ENCODE measurements around the gene PPM1L.
"Not testable (repeated sequence)": the region's sequence is repeated elsewhere in the genome, so short reads cannot be mapped to it uniquely, and the experiment has no call there.

PPM1L gene

DNA sequence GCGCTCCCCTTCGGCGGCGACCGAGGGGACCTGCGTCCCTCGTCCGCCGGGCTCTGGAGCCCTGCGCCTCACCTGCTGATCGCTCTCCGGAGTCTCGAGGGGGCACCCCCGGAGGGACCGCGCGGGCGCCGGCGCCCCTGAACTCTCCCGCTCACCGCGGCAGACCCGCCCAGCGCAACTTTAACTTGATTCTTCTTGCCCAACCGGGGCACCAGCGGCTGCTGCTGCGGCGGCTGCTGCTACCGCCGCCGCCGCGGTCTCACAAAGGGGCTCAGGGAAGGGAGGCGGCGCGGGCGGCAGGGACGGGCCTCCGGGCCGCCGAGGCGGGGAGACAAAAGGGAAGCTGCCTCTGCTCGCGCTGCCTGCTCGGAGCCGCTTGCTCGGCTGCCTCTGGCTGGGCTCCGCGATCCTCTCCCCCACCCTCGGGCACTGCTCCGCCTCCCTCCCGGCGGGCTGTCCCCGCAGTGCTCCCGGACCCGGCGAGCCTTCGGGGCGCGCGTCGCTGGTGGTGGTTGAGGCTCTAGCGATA is at the start of gene PPM1L:
TSS of gene PPM1L (plus strand) at position 456 of the 529 bp plus-strand sequence.
- in situ Hi-C loops (cut with MboI; ENCODE audit: low sequenced_read_pairs), result no loop called here

DNA sequence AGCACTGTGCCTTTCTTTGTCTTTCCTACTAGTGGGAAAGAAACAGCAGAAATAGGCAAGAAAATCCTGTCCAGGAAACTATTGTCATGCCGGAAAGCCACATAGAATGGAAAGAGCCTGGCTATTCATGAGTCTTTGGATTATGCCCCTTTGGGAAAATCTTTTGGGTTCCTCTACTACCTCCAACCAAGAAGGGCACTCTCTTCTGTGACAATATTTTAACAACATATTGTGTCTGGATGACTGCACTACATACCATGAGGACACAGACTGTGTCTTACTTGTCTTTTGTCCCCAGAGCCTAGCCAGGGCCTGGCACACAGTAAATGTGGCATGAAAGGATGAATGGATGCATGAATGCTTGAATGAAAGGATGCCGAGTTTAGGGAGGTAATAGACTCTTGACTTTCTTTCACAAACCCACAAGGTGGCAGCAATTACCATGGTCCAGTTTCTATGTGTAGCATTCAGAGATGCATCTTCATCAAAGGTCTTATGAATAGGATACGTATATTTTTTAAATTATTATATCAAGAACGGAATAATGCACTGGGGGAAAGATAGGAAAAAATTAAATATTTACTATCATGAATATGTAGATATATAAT is 48.7 kb upstream of the PPM1L start:
- in situ Hi-C loops (cut with MboI; ENCODE audit: low sequenced_read_pairs), result no loop called here

DNA sequence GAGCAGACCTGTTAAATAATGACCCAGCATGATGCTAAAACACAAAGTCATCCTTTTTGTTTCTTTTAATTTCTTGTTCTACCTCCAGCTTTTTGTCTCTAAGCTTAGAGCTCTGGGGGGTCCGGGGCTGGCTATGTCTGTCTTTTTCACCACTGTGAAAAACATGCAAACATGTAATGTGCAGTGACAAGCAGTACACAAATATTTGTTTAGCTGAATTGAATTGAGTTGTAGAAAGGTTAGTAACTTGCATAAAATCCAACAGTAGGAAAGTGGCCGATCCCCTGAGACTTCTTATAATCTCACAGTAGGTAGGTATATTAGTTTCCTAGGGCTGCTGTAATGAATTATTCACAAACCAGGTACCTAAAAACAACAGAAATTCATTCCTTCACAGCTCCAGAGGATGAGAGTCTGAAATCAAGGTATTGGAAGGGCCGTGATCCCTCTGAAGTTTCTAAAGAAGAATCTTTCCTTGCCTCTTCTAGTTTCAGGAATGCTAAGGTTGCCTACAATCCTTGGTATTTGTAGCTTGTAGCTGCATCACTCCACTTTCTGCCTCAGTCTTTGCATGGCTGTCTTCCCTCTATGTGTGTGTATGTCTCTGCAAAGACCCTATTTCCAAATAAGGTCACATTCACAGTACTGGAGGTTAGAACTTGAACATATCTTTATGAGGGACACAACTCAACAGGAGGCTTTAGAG is 46.4 kb upstream of the PPM1L start:
- in situ Hi-C loops (cut with MboI; ENCODE audit: low sequenced_read_pairs), result no loop called here

DNA sequence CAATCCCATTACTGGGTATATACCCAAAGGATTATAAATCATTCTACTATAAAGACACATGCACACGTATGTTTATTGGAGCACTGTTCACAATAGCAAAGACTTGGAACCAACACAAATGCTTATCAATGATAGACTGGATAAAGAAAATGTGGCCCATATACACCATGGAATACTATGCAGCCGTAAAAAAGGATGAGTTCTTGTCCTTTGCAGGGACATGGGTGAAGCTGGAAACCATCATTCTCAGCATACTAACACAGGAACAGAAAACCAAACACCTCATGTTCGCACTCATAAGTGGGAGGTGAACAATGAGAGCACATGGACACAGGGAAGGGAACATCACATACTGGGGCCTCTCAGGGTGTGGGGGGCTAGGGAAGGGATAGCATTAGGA is 42.9 kb upstream of the PPM1L start:
- in situ Hi-C loops (cut with MboI; ENCODE audit: low sequenced_read_pairs), result not testable (repeated sequence)

DNA sequence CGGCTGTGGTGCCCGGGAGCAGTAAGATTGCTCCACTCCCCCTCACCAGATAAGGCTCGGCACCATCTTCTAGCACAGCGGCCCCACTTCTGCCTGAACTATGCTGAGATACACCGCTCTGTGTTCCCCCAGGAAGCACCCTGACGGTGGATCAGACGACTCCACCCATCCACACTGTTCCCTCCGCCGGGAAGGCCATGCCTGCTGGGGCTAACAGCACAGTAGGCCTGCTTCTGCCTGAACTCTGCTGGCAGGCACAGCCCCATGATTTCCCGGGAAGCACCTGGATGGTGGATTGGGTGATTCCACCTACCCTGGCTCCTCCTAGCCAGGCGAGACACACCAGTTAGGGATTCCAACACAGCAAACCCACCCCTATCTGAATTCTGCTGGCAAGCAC is 36.3 kb upstream of the PPM1L start:
- in situ Hi-C loops (cut with MboI; ENCODE audit: low sequenced_read_pairs), result no loop called here

DNA sequence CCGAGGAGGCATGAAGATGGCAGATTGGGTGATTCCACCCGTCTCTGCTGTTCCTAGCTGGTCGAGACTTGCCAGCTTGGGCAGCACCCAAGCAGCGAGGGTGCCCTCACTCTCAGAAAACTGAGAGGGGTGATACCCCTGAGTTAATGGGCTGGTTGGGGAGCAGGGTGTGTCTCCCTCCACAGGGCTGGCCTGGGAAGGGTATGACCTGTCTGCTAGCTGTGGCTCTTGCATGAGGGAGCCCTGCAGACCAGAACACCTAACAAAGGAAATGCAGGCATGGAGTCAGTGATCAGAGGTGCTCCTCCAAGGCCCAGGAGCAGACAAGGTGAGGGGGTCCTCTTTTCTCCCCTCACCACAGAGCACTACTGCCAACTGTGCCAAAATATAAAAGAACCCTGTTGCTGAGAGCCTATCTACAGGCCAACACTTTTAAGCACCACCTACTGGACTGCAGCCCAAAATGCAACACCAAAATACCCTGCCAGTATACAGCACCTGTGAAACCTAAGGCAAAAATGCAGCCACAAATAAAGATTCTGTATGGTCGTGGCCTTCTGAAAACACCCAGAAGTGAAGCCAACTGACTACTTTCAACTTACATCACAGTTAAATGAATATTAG is 35.8 kb upstream of the PPM1L start:
- in situ Hi-C loops (cut with MboI; ENCODE audit: low sequenced_read_pairs), result no loop called here

DNA sequence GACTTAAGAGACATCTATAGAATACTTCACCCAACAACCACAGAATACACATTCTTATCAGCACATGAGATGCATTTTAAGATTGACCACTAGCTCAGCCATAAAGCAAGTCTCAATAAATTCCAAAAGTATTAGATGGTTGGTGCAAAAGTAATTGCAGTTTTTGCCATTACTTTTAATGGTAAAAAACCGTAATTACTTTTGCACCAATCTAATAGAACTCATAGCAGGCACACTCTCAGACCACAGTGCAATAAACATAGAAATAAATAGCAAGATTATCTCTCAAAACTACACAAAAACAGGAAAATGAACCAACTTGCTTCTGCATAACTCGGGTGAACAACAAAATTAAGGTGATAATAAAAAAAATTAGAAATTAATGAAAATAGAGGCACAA is 33.7 kb upstream of the PPM1L start:
- in situ Hi-C loops (cut with MboI; ENCODE audit: low sequenced_read_pairs), result no loop called here

DNA sequence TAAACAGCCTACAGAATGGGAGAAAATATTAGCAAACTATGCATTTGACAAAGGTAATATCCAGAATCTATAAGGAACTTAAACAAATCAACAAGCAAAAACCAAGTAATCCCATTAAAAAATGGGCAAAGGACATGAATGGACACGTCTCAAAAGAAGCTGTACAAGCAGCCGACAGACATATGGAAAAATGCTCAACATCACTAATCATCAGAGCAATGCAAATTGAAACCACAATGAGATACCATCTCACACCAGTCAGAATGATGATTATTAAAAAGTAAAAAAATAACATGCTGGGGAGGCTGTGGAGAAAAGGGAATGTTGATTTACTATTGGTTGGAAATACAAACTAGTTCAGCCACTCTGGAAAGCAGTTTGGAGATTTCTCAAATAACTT is 30.7 kb upstream of the PPM1L start:
- in situ Hi-C loops (cut with MboI; ENCODE audit: low sequenced_read_pairs), result no loop called here

DNA sequence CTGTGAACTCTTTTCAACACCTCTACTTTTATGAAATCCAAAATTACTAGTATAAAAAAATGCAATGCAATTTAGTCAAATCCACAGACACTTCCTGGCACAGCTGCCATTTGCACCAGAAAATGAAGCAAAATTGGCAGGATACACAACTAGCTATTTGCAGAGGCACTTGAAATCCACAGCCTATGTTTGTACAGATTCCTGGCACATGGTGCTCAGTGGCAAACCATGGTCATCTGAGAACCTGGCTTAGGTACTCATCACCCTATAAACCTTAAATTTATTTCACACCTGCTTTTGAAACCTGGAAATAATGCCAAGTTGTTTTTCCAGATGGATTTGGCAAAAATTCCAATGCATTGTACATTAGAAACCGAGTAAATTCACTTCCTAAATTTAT is 20.2 kb upstream of the PPM1L start:
- in situ Hi-C loops (cut with MboI; ENCODE audit: low sequenced_read_pairs), result no loop called here

DNA sequence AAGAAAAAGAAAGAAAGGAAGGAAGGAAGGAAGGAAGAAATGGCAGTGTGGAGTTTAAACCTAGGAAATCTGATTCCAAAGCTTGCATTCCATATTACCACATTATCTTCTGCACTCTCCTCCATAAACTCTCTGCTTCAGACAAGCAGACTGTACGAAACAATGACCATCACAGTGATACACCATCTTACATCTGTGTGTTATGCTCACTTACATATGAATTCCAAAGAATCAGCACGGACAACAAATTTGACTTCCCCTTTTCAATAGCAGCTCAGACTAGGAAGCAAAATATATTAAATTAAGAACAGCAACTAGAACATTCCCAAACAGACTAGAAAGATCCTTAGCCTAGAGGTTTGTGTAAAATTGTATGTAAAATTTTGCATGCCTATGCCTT is 18.0 kb upstream of the PPM1L start:
- in situ Hi-C loops (cut with MboI; ENCODE audit: low sequenced_read_pairs), result no loop called here

DNA sequence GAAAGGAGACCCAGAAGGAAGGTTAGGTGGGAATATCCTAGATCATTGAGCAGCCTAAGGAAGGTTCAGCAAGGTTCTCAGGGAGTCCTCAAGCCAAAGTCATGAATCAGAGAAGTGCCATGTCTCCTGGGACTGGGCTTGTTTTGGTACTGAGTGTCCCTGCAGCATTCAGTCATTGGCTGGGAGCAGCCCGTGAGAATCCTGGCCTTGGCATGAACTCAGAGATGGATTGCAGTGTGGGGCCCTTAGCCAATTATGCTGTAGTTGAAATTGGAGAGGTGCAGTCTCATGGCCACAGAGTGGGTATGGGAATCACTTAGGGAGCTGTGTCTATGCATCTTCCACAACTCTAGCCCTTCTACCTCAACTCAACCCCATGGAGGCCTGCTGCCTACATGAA is 17.0 kb upstream of the PPM1L start:
- in situ Hi-C loops (cut with MboI; ENCODE audit: low sequenced_read_pairs), result no loop called here

DNA sequence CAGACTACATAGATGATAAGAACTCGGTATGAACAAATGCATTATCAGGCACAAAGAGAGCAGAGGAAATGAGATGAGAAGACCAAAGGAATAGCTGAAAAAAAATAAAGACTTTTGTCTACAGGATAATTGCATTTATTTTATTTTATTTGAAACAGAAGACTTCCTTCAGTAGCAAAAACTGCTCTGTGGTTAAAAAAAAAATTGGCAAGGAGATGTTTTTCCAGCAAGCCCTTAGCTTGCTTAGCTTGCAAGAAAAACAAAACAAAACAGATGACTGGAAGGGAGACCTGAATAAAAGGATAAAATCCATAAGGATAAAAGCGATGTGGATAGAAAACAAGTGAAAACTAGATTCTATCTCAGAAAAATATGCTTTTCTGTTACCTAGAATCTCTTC is 9.1 kb upstream of the PPM1L start:
- in situ Hi-C loops (cut with MboI; ENCODE audit: low sequenced_read_pairs), result no loop called here

DNA sequence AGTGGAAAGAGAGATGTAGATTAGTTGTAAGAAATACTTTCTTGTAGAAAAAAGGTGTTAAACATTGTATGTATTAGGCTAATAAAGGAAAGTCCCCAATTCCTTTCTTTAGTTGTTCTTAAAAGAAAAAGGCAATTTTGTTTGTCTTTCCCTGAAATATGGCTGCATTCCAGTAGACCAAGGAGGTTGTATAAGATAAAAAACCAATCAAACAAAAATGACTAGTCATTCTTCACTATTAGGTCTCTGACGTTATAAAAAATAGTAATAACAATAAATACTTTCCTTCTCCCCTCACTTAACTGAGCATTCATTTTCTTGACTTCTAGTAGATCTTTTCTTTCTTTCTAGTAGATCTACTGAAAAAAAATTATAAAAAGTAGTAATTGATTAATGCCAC is 8.6 kb upstream of the PPM1L start:
- in situ Hi-C loops (cut with MboI; ENCODE audit: low sequenced_read_pairs), result no loop called here

DNA sequence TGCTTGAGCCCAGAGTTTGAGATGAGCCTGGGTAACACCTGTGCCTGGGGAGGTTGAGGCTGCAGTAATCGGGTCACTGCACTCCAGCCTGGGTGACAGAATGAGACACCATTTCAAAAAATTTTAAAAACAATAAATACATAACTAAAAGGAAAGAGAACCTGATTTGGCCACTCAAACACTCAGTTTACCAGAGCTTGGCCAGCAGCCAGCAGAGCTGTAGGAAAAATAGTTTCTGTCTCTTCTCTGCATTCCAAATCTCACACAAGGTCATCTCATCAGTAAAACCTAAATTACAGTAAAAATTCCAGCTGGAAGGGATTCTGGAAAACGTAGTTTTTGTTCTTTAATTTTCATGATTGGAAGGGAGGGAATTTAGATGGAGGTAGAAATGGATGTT is 7.8 kb upstream of the PPM1L start:
- in situ Hi-C loops (cut with MboI; ENCODE audit: low sequenced_read_pairs), result no loop called here

DNA sequence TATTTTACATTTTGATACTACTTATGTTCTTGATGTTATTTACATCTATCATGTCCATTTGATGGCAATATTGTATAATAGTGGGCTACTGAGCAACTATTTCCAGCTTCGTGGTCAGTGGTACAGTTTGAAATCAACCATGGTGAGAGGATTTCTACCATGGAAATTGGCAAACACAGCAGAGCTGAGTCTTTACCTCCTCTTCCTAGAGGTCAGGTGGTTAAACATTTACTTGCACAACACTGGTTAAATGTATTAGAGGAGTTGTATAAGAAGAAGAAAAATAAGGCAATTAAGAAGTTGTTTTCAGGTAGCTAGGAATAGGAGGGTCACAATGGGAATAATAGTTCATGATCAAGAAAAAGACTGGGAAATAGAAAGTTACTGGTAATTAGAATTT is 7.2 kb upstream of the PPM1L start:
- in situ Hi-C loops (cut with MboI; ENCODE audit: low sequenced_read_pairs), result no loop called here

DNA sequence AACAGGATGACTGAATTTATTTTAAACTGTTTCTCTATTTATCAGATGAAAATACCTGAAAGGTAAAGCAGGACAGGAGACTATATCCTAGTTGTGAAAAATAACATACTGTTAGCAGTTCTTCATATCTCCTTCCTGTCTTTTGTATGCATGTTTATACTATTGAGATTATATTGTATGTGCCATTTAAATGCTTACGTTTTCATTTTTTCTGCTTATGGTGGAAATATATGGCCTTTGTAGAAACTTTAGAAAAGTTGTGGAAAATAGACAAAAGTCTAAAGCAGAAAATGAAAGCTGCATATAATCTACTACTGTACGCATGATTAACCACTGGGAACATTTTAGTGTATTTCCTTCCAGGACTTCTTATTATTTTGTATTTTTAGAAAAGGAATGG is 2.1 kb upstream of the PPM1L start:
- in situ Hi-C loops (cut with MboI; ENCODE audit: low sequenced_read_pairs), result no loop called here

DNA sequence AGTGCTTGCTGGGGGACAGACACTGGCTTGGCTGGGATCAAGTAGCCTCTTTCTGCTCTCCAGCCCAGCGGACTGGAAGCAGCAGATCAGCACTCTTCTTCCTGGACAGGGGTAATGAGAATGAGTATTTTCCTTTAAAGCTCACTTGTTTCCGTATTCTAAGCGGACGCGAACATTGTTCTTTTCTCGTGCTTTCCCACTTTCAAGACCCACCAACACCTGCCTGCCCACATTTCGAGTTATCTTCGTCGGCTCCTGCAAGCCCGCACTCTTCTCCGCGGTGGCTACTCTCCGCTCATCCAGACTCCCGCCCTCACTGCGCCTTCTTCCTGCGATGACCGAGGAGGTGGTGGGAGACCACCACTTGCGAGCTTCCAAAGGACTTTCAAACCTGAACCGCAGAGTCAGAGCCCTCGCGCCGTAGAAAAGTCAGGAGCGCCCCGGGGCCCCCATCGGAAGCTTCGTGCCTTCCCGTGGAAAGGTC is 1.6 kb upstream of the PPM1L start:
- in situ Hi-C loops (cut with MboI; ENCODE audit: low sequenced_read_pairs), result no loop called here

DNA sequence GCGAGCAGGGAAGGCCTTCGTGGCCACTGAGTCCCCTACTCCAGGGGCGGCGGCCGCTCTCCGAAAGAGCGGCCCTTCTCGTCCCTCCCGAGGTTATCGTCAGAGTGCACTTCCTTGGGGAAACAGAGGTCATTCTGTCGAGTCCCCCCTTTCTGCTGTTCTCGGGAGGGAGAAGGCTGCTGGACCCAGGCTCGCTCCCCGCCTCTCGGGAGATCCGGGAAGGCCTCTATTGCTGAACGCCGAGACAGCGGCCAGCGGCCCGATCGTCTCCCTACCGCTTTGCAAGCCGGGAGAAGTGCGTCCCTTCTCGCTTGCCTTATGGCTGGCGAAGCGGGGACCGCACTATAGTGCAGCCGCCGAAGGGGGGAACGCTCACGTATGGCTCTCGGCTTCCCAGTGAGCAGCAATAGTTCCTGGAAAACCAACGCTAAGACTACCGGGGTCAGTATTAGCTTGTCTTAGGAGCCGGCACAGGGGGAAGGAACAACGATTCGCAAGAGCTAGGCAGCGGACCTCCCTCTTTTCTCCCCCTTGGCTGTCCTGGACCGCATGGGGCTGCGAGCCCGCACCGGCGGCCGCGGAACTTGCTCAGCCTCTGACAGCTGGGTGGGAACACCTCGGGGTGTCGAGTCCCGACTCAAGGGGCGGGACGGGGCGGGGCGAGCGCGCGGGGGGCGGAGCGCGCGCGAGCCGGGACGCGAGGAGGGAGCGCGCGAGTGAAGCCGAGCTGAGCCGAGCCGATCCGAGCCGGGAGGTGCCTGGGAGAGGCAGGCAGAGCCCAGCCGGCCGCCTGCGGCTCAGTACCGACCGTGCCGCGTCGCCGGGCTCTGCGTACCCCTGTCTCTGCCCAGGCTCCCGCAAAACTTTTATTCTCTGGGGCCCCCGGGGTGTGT is 930 bp upstream of the PPM1L start:
- in situ Hi-C loops (cut with MboI; ENCODE audit: low sequenced_read_pairs), result no loop called here

DNA sequence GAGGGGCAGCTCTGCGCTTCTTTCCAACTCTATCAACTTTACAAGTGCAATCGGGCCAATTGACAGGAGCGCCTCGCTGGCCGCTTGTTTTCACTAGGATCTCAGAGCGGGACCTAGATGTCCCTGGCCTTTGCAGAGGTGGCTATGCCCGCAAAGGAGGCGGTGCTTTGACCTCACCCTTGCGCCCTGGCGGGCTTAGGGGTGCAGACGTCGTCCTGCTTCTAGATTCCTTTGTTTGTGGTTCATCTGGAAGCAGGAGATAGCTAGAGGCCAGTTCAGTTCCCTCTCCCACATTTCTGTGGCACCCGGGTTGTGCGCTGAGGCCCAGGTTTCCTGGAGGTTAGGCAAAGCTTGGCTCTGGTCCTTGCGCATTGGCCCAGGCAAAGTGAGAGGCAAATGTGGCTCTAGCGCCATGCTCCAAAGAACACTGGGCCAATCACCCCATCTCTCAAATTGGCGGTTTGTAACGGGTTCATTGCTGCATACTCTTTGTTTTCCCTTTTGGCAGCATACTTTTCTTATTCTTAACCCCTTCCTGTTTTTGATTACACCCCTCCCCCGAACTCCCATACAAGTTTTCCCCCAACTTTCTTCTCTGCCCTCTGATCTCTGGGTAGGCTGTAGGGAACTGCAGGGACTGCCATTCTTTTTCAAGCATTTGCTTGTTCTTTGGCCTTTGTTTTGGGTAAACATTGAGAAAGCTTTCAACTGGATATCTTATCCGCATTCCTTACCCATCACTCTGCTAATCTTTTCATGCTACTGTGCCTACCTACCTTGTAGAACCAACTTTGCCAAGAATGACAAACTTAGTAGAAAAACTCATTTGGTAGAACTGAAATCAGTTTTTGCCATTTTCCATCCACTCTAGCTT is 1.4 kb downstream of the PPM1L start:
- in situ Hi-C loops (cut with MboI; ENCODE audit: low sequenced_read_pairs), result no loop called here

DNA sequence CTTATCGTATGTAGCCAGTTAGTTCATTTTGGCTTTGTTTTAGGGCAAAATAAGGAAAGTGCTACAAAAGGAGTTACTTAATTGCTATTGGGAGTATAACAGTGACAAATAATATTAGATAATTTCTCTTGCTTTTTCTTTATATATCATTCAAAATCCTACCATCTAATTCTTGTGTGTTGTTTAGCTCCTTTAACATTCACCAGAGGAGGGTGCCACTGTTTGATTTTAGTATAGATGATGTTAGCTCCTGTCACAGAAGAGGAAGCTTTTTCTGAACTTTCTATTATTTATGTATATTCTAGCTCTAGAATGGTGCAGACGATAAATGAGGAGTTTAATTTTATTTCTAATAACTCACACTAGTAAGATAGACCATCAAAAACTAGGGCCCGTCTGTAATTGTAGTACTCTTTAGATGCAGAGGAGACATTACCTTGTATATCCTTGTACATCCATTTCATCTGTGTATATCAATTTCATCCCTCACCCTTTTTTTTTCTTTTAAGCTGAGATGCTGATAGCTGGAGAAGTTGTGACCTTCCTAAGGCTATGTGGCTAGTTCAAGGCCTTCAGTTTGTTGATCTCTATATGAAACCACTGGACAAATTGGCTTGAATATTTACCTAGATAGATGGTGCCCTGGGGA is 3.0 kb downstream of the PPM1L start:
- in situ Hi-C loops (cut with MboI; ENCODE audit: low sequenced_read_pairs), result no loop called here
